ENCODE measurements around the gene GKN1.
"Not testable (repeated sequence)": the region's sequence is repeated elsewhere in the genome, so short reads cannot be mapped to it uniquely, and the experiment has no call there.

Gene GKN1, protein sequence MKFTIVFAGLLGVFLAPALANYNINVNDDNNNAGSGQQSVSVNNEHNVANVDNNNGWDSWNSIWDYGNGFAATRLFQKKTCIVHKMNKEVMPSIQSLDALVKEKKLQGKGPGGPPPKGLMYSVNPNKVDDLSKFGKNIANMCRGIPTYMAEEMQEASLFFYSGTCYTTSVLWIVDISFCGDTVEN

DNA sequence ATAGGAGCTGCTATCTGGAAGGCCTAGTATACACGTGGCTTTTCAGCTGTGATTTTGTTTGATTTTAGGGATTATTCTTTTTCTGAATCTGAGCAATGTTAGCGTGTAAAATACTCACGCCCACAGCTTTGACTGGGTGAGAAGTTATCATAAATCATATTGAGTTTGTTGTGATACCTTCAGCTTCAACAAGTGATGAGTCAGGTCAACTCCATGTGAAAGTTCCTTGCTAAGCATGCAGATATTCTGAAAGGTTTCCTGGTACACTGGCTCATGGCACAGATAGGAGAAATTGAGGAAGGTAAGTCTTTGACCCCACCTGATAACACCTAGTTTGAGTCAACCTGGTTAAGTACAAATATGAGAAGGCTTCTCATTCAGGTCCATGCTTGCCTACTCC, at the start of gene GKN1:
Gene GKN1, plus strand, starts transcription at position 386 of the 400 bp plus-strand sequence. CDS start 42 bp downstream, outside the sequence.
- FAIRE-seq: no peak

DNA sequence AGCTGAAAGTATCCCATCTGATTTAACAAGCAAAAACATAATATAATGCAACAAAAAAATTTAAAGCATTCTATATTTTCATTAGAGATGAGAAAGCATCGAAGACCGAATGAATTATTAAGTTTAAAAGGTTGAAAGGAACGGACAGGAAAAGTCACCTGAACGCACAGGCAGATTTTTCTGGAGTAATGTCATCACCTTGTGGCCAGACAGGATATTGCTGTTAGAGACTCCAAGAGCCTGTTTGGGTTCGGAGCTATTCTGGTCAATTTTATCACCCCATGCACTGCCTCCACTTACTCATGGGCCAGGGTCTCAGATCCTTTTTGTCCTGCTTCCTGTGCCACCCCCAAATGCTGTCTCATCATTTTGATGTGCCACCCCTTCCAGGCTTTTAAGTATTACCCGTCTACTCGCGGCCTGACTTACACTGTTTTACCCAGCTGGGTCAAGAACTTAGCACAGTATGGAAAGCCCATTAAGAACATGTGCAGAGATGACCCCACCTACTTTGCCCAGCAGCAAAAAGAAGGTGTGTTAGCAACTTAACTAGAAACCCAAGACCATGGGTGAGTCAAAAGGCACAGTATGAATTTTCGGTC, 49.0 kb upstream of the GKN1 start:
- FAIRE-seq: no peak

DNA sequence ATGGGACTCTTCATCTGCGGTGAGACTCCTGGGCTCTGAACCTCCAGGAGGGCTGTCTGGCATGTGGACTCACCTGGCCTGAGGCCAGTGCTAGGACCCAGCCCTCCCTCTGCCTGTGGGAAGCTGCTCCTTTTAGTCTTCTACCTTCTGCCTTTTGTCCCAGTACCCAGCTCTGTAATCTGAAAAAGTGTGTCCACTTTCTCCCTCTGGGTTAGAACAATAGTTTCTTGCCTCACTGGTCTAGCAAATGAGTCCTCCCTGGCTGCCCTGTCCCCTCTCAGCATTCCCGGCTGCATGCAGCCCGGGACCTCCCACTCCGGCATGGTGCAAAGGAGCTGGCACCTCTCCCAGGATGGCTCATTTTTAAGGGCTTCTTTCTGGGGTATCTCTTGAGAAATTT, 47.6 kb upstream of the GKN1 start:
- no peak for FAIRE-seq

DNA sequence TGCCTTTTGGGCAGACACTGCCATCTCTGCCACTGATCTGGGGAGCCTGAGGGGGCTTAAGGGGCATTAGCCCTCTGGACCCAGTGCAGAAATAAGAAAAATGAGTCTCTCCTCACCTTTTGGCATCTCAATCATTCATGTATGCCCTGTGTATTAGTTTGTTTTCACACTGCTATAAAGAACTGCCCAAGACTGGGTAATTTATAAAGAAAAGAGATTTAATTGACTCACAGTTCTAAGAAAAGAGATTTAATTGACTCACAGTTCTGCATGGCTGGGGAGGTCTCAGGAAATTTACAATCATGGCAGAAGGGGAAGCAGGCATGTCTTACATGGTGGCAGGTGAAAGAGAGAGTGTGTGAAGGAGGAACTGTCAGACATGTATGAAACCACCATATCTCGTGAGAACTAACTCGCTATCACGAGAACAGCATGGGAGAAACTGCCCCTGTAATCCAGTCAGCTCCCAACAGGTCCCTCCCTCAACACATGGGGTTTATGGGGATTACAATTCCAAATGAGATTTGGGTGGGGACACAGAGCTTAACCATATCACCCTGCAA, 43.2 kb upstream of the GKN1 start:
- no peak for FAIRE-seq

DNA sequence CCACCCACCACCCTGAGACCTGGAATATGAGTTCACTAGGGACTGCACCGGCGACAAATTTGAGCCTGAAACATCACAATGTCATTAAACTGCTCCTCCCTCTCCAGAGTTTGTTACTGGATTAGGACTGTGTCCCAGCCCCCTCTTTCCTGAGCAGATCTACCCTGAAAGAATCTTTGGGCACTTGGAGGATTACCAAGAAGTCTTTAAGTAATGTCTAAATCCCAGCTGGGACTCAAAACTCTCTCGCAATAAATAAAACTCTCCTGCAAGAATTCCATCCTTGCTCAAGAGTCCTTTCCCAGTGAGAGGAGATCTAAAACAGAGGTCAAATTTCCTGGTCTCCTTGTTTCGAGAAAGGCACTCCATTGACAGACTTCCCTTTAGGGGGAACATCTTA, 42.6 kb upstream of the GKN1 start:
- no peak for FAIRE-seq

DNA sequence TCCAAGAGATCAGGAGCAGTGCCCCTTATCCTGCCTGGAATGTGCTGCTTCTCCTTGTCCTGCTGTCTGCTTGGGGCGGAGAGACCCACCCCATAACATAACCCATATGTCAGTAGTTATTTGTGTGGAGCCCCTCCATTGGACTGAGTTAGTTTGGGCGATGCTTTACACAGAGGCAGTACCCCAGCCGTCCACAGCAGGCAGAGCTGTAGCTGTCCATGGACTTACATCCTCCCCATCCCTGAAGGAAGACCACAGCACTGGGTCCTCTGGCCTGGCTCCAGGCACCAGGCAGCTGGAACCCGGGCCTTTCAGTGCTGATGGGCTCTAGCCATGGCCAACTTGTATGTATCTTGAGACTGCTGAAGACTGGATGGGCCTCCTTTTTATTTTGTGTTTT, 42.0 kb upstream of the GKN1 start:
- FAIRE-seq: no peak

DNA sequence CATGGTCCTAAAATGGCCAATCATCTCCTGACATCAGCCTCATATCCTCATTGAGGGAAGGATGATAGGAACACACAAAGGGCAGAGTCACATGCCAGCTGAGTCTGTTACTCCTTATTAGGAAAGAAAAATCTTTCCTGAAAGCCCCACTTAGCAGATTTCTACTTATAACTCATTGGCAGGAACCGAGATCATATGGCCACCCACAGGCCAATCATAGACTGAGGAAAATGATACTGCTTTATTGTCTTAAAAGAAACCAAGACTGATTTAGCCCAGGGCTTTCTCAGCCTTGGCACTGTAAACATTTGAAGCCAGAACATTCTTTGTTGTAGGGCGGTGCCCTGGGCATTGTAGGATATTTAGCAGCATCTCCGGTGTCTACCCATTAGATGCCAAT, 40.4 kb upstream of the GKN1 start:
- FAIRE-seq: no peak

DNA sequence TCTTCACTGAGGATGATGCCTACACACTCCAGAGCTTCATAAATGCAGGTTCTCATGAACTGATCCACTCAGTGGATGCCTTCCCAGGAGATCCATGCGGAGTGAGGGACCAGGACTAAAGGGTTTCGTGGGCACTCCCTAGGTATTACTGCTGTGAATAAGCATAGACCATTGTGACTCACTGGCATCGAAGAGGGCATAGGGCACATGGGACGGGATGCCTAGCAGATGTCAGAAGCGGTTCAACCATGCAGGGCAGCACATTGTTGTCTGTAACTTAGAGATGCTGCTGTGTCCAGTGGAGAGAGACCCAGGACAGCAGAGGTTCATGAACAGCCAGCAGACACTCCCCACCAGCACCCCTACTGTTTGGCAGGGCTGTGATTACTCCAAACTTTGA, 39.0 kb upstream of the GKN1 start:
- no peak for FAIRE-seq

DNA sequence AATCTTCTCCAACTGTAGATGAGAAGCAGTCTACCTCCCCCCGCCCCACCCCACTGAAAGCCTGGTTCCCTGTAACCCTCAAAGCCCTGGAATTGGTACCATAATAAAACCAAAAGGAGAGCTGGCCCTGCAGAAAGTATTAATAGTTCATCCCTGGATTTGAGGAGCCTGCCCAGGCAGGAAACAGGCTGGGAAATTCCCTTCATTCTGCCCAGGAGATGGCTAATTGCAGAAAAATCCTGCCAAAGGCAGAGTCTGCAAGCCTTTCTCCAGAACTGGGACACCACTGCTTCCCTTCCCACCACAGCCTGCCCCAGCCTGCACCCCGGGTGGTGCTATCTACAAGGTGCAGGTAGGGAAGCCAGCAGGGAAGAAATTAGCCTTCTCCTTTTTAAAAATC, 38.0 kb upstream of the GKN1 start:
- no peak for FAIRE-seq

DNA sequence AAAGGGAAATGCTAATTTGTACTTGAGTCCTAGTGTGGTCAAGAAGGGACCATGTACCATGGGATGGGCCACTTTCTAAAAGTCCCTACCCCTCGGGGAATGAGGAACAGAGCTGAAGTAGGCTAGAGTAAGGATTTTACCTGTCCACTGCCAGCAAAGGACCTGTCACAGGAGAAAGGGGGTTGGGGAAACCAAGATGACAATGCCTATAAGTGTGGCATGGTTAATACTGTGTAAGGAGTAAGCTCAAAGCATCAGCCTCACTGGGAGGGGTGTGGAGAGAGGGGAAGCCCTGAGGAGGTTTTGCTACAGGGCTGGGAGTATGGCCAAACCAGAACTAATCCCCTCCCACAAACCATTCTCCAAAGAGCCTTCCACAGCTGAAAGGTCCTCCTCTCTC, 37.5 kb upstream of the GKN1 start:
- FAIRE-seq: no peak

DNA sequence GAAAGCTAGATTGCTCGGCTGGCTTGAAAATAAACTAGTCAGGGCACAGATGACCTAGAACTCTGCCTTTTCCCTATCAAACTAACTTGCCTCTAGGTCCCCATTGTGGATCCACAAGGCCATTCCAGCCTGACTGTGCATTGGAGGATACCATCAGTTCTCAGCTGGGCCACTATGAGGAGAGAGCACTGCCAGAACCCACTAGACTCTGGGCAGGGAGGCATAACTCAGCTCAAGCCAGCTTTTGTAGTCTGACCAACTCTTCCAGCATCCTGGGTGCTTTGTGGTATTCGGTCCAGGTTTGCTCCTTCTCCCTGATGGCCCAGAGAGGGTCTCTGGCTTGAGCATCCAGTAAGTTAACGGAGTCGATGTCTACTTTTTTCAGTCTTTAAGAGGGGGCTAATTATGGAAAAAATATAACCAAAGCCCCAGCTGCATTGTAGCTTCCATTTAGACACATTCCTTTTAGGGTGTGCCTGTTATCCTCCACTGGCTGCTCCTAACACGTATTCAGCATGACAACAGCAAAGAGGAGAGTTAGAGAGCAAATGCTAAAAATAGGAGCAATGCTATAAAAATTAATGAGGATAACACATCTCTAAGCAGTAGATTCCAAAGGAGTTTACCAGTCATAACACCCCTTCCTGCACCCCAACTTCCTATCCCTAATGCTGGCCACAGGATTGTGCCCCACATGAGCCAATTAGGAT, 36.9 kb upstream of the GKN1 start:
- no peak for FAIRE-seq

DNA sequence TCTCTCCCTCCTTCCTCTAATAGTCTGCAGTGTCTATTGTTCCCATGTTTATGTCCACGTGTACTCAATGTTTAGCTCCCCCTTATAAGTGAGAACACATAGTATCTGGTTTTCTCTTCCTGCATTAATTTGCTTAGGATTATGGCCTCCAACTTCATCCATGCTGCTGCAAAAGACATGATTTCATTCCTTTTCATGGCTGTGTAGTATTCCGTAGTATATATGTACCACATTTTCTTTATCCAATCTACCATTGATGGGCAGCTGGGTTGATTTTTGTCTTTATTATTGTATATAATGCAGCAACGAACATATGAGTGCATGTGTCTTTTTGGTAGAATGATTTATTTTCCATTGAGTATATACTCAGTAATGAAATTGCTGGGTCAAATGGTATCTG, 35.5 kb upstream of the GKN1 start:
- FAIRE-seq: no peak

DNA sequence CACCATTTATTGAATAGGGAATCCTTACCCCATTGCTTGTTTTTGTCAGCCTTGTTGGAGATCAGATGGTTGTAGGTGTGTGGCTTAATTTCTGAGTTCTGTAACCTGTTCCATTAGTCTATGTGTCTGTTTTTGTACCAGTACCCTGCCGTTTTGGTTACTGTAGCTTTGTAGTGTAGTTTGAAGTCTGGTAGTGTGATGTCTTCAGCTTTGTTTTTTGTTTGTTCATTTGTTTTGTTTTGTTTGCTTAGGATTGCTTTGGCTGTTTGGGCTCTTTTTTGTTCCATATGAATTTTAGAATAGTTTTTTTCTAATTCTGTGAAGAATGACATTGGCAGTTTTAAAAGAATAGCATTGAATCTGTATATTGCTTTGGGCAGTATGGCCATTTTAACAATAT, 34.5 kb upstream of the GKN1 start:
- FAIRE-seq: no peak

DNA sequence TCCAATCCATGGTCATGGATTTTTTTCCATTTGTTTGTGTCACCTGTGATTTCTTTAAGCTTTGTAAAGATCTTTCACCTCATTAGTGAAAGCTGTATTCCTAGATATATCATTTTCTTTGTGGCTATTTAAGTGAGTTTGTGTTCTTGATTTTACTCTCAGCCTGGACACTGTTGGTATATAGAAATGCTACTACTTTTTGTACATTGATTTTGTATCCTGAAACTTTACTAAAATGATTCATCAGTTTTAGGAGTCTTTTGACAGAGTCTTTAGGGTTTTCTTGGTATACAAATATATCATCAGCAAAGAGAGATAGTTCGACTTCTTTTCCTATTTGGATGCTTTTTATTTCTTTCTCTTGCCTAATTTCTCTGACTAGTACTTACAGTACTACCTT, 34.1 kb upstream of the GKN1 start:
- FAIRE-seq: no peak

DNA sequence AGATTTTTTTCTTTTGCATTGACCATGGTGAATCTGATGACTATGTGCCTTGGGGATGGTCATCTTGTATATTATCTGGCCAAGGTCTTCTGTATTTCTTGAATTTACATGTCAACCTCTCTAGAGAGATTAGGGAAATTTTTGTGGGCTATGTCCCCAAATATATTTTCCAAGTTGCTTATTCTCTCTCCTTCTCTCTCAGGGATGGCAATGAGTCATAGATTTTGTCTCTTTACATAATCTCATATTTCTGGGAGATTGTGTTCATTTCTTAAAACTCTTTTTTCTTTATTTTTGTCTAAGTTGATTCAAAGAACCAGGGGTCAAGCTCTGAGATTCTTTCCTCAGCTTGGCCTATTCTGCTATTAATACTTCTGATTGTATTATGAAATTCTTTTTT, 31.6 kb upstream of the GKN1 start:
- FAIRE-seq: no peak

DNA sequence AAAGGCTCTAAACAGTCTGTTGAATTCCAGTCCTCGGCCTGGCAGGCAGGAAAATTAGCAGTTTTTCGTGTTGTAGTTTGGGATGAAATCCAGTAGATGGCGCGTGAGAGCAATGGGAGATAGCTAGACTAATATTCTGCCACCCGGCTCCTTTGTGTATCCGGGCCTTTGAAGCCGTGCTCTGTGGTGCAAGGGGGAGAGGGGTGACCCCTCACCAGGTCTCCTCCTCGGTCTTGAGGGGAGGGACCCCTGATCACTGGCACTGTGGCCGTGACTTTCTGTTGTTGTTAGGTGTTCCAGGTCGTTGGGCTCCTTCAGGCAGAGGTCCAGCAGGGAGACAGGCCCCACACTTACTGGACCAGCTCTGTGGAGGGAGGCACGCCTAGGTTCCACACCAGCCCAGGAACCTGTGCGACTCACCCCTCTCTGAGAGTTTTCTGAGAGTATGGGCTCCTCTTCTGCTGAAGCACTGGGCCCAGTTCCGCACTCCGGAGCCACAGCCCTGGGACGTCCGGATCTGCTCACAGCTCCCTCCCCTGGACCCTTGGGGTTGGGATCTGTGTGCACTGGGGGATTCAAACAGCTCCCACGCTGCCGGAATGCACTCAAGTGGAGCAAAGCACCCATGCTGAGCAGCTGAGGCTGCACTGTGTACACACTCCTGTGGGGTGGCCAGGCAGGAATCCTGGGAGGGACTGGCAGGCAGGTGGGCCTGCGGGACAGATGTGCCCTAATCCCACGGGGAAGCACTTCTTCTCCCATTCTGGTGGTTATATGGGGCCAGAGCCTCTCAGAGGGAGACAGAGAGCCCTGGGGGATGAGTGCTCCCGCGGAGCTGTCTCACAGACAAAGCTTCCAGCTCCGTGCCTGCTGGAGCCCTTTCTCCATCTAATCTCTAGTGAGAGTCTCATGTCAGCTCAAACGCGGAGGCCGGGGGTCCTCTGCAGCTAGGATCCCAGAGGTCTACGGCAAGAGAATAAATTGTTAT, 30.6 kb upstream of the GKN1 start:
- FAIRE-seq: no peak

DNA sequence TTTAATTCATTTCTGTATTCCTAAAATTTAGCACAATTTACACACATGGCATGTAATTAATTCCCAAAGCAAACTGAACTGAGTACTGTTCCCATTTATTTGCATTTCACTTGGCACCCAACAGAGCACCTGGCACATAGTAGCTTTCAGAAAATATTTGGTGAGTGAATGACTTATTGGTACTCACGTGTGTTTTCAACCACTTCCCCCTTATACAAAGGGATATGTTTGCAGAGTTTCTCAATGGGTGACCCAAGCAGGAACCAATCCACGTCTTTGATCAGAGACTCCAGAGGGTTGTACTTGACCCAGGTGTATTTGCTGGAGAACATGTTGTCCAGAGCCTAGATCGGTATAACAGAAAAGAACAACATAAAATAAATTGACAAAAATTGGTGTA, 28.3 kb upstream of the GKN1 start:
- no peak for FAIRE-seq

DNA sequence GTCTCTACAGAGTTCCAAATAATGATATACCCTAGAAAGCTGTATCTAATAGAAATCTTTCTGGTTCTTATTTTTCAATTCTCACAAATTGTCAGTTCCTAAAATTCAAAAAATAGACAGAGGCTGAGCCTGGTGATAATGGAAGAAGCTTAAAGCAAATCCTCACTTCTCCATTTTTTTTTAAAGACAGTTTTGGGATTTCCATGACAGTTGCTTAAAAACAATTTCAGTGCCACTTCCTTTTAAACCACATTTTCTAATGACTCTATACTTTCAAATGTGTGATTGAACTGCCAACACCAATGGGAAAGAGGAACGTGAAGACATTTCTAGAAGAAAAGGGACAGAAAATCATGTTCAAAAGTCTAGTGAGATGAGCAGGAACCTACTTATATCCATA, 25.7 kb upstream of the GKN1 start:
- no peak for FAIRE-seq

DNA sequence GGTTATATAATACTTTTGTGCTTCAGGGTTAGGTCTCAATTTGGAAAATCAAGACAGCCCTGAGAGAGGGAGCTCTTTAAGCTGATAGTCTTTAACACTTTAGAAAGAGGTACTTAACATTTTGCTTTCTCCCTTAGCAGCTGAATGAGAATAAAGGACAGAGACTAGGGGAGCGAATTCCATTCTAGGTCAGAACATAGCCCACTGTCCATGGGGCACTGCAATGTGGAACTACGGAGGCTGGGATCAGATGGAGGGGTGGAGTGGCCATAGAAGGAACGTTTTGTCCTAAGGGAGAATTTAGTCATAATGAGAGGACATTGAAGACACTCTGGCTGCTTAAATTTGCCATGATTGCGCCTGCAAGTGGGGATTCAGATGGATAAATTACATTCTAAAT, 22.5 kb upstream of the GKN1 start:
- no peak for FAIRE-seq

DNA sequence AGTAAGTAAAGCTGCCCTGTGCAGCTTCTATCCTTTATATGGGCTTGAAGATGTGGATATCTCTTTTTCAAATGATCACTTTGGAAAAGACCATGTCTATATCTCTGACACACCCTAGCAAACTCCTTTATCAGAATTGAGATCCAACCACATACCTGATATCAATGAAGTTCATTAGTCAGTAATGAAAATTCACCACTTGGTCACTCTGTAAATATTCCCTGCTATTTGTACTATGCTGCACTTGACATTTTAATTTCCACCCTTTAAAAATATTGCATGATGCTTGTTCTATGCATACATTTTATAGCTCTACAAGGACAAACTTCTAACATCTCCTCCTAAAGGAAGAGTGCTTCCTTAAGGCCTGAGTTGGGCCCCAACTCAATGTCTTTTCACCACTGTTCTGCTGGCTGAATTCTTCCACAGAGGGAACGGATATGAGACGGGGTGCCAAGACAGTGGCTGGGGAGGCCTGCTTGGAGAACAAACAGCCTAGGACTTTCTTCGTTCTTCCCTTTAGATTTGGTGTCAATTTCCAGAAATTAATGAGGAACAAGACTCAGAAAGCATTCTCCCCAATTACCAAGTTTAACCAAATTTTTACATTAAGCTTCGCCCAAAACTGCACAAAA, 21.4 kb upstream of the GKN1 start, which contains the start of gene GKN2:
Gene GKN2, minus strand, starts transcription at position 7 of the 635 bp plus-strand sequence. CDS start 32 bp downstream, outside the sequence.
- no peak for FAIRE-seq

DNA sequence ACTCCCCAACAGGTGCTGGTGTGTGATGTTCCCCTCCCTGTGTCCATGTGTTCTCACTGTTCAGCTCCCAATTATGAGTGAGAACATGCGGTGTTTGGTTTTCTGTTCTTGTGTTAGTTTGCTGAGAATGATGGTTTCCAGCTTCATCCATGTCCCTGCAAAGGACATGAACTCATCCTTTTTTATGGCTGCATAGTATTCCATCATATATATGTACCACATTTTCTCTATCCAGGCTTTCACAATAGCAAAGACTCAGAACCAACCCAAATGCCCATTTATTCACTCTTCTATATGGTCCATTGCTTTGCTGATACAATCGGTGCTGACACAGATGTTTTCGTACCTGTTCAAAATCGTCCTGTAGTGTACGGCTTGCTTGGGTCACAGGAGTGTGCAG, 19.0 kb upstream of the GKN1 start:
- FAIRE-seq: not testable (repeated sequence)

DNA sequence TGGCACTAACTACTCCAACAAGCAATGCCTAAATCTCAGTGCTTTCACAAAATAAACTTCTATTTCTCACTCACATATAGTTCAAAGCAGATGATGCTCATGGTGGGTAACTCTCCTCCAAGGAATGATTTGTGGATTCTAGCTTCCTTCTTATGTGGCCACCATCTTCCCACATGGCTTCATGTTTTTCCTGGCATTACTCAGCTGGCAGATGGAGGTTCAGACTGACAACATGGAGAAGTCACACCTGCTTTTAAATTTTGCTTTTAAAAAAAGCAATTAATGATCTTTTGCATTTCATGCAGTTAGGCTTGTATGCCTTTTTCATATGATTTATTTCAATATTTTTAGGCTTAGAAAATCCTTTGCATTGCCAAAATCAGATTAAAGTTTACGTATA, 15.4 kb upstream of the GKN1 start:
- FAIRE-seq: no peak
